Osteoblast (primary cell): ENCODE data around the gene PTPRN2. TPM values are rescaled to one million over a fixed set of nuclear protein-coding genes. Genes with fewer than 3 reads are reported as not detected.

ENCODE experiments used
- DNase-seq: peaks from one replicate; pipeline ENCODE4 v3.0.0; 2011; ENCODE audit warnings: low spot score, mixed read lengths; ENCODE audit not compliant: insufficient read length; ENCODE audit errors: missing footprints
- H2AFZ ChIP-seq: 2 replicates; pipeline ENCODE4 v1.6.0; 2011; ENCODE audit warnings: mild to moderate bottlenecking, low read length
- H3K27ac ChIP-seq: 2 replicates; pipeline ENCODE4 v1.5.1; 2011; ENCODE audit warnings: mild to moderate bottlenecking, low read depth, low read length, moderate library complexity
- H3K27me3 ChIP-seq: 2 replicates; pipeline ENCODE4 v1.6.0; 2012; ENCODE audit warnings: mild to moderate bottlenecking, control low read depth, inconsistent platforms, low read length, moderate library complexity; ENCODE audit not compliant: insufficient read depth
- H3K36me3 ChIP-seq: 2 replicates; pipeline ENCODE4 v1.5.1; 2011; ENCODE audit warnings: mild to moderate bottlenecking, low read length, control low read depth, moderate library complexity; ENCODE audit not compliant: insufficient read depth
- H3K4me1 ChIP-seq: 2 replicates; pipeline ENCODE4 v1.5.1; 2011; ENCODE audit warnings: mild to moderate bottlenecking, low read length, control low read depth, moderate library complexity; ENCODE audit not compliant: insufficient read depth
- H3K4me2 ChIP-seq: 2 replicates; pipeline ENCODE4 v1.6.0; 2011; ENCODE audit warnings: mild to moderate bottlenecking, low read length; ENCODE audit not compliant: insufficient read depth
- H3K4me3 ChIP-seq: fragments of 200-600 bp; sonication (generic); 3 replicates; pipeline ENCODE4 v1.5.1; 2012; ENCODE audit warnings: mild to moderate bottlenecking, low read length, inconsistent platforms; ENCODE audit not compliant: insufficient read depth
- H3K79me2 ChIP-seq: 2 replicates; pipeline ENCODE4 v1.6.0; 2012; ENCODE audit warnings: mild to moderate bottlenecking, low read length, control low read depth, inconsistent platforms; ENCODE audit not compliant: insufficient read depth
- H3K9me3 ChIP-seq: 2 replicates; pipeline ENCODE4 v1.5.1; 2011; ENCODE audit warnings: low read depth, low read length, control low read depth
- H4K20me1 ChIP-seq: 2 replicates; pipeline ENCODE4 v1.6.0; 2012; ENCODE audit warnings: mild to moderate bottlenecking, low read length, control low read depth; ENCODE audit not compliant: insufficient read depth
- CTCF ChIP-seq: IDR thresholded peaks from 2 replicates; pipeline ENCODE4 v1.5.1; 2011; ENCODE audit warnings: mild to moderate bottlenecking, low read depth, low read length, moderate library complexity; ENCODE audit errors: extremely low read depth
- total RNA-seq: library from RNA; depleted of rRNA; stranded (reverse); fragments of >200 nt; gene quantifications from 2 replicates; pipeline ENCODE4 v1.2.3, GENCODE V29; 2012

The PTPRN2 gene
- total RNA-seq, 1 donor = 0.36 TPM

GRCh38 chr7:158002486-158003080, 585.0 kb downstream of the PTPRN2 start:
- H2AFZ ChIP-seq = no peak overlapping the region
- no peak for TF ChIP-seq CTCF
- no peaks in the 10 kb centered on the region for H3K27me3 ChIP-seq
- no peaks in the 10 kb centered on the region for H4K20me1 ChIP-seq
- H3K9me3 ChIP-seq = no peaks in the 10 kb centered on the region
- no peaks in the 10 kb centered on the region for H3K79me2 ChIP-seq
- no peaks in the 10 kb centered on the region for H3K4me1 ChIP-seq
- no peak overlapping the region for H3K27ac ChIP-seq
- H3K36me3 ChIP-seq = no peaks in the 10 kb centered on the region
- no peak overlapping the region for H3K4me3 ChIP-seq
- no peak for DNase-seq
- no peak overlapping the region for H3K4me2 ChIP-seq

DNA sequence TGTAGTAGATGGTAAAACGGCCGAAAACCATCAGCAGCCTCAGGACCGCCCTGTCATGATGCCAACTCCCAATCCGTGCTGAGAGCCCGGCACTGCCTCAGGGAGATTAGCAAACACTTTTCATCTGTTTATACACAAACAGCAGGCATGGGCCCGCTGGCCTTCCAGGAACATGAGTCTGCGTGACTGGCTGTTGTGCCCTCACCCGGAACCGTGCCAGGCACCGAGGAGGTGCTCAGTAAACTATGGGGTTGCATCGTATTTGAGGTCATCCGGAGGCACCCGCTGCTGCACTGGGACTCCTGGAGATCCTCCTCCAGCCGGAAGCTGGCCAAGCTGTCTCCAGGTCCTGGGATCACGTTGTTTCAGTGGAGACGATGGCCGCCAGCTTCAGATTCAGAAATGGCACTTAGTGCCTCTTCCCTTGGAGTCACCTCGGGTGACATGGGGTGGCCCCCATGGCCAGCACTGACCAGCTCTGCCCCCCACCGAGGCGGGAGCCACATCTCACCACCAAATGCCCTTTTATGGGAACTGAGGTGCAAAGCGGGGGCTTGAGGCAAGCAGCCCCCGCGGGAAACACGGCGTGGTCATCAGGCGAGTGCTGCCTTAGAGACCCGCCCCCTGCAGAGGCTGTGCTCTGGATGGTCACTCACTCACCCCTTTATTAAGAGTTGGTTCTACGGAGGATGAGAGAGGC, 585.9 kb downstream of the PTPRN2 start:
- no peak overlapping the region for H3K4me3 ChIP-seq
- no peaks in the 10 kb centered on the region for H3K4me1 ChIP-seq
- H3K79me2 ChIP-seq = no peaks in the 10 kb centered on the region
- no peaks in the 10 kb centered on the region for H3K27me3 ChIP-seq
- no peak for TF ChIP-seq CTCF
- no peaks in the 10 kb centered on the region for H4K20me1 ChIP-seq
- no peak for DNase-seq
- no peak overlapping the region for H2AFZ ChIP-seq
- no peaks in the 10 kb centered on the region for H3K36me3 ChIP-seq
- H3K27ac ChIP-seq = no peak overlapping the region
- H3K4me2 ChIP-seq = no peak overlapping the region
- H3K9me3 ChIP-seq = no peaks in the 10 kb centered on the region

DNA sequence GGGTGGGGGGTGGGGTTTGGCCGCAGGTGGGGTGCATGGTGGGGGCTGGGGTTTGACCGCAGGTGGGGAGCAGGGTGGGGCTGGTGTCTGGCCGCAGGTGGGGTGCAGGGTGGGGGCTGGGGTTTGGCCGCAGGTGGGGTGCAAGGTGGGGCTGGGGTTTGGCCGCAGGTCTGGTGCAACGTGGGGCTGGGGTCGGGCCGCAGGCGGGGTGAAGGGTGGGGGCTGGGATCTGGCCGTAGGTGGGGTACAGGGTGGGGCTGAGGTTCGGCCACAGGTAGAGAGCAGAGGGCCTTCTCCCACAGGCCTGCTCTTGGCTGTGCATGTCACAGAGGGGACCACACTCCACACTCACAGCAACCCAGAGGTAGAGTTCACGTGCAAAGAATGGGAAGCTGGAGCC, 586.6 kb downstream of the PTPRN2 start:
- Histone ChIP-seq H3K79me2 (no peaks in the 10 kb centered on the region), H3K27me3 (no peaks in the 10 kb centered on the region), H3K4me2 (no peak overlapping the region), H3K27ac (no peak overlapping the region), H4K20me1 (no peaks in the 10 kb centered on the region), H3K36me3 (no peaks in the 10 kb centered on the region), H3K9me3 (no peaks in the 10 kb centered on the region), H3K4me1 (no peaks in the 10 kb centered on the region), H2AFZ (no peak overlapping the region), H3K4me3 (no peak overlapping the region)
- DNase-seq = peak; percentile 31
- TF ChIP-seq CTCF = no peak

DNA sequence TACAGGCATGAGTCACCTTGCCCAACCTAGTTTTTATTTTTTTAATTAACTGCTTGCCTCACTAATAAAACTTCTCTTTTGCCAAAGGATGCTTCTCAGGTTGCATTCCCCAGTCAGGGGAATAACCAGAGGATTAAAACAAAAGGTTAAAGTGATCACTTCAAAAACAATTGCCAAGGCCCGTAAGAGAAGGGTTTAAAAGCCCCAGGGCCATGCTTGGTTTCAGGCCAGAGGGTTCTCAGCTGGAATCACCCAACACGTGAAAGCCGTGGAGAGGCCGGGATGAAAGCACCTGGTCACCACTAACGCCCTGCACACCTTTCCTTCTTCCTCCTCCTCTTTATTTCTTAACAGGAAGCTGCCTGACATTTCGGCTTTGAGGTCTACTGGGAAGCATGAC, 587.5 kb downstream of the PTPRN2 start:
- no peak for TF ChIP-seq CTCF
- no peak overlapping the region for H3K4me2 ChIP-seq
- H3K36me3 ChIP-seq = no peaks in the 10 kb centered on the region
- H3K27me3 ChIP-seq = no peaks in the 10 kb centered on the region
- H3K4me1 ChIP-seq = no peaks in the 10 kb centered on the region
- no peak overlapping the region for H3K27ac ChIP-seq
- peak; percentile 43 for DNase-seq
- H2AFZ ChIP-seq = no peak overlapping the region
- H3K9me3 ChIP-seq = no peaks in the 10 kb centered on the region
- no peaks in the 10 kb centered on the region for H4K20me1 ChIP-seq
- no peak overlapping the region for H3K4me3 ChIP-seq
- no peaks in the 10 kb centered on the region for H3K79me2 ChIP-seq
